Gastroesophageal sphincter (tissue), 4 donors: Measurements from ENCODE around the gene KCNQ1OT1. TPM values are rescaled to one million over a fixed set of nuclear protein-coding genes. Genes with fewer than 3 reads are reported as not detected.
A peak's percentile ranks its signal among the peaks of the same experiment; 100 is the strongest.

ENCODE experiments used
- ATAC-seq: fragments of 150-250 bp; one replicate; pipeline ENCODE4 v1.9.1; 2016; ENCODE audit warnings: mild to moderate bottlenecking, moderate library complexity
- H3K27ac ChIP-seq, 4 donors: fragments of 200-600 bp; sonication (generic) in 3 of 4; 1 replicate in 3 of 4; 2 replicates in 1 of 4; pipeline ENCODE4 v1.5.1; 2016 to 2019
- H3K27me3 ChIP-seq: fragments of 200-600 bp; sonication (generic); one replicate; pipeline ENCODE4 v1.5.1; 2019
- H3K36me3 ChIP-seq, 2 donors: fragments of 200-600 bp; sonication (generic); one replicate each; pipeline ENCODE4 v1.5.1; 2019; ENCODE audit warnings: control low read depth in 1 of 2
- H3K4me1 ChIP-seq, 3 donors: fragments of 200-600 bp; sonication (generic); 1 replicate in 2 of 3; 2 replicates in 1 of 3; pipeline ENCODE4 v1.5.1; 2016 to 2019; ENCODE audit warnings: control low read depth in 2 of 3
- H3K4me3 ChIP-seq, 2 donors: fragments of 200-600 bp; sonication (generic); one replicate each; pipeline ENCODE4 v1.5.1; 2019; ENCODE audit warnings: mild to moderate bottlenecking in 1 of 2, moderate library complexity in 1 of 2
- H3K9me3 ChIP-seq, 3 donors: fragments of 200-600 bp; sonication (generic); one replicate each; pipeline ENCODE4 v1.5.1; 2017 to 2019; ENCODE audit warnings: control low read depth in 2 of 3
- EP300 ChIP-seq: sonication (generic); formaldehyde crosslinking; IDR thresholded peaks from one replicate; pipeline ENCODE4 v1.6.1; 2017; ENCODE audit warnings: antibody characterized with exemption, mild to moderate bottlenecking
- POLR2A ChIP-seq, 2 donors: fragments of 450-650 bp; IDR thresholded peaks; one replicate each; pipeline ENCODE4 v1.6.1; 2017; ENCODE audit warnings: antibody characterized with exemption in 2 of 2, mild to moderate bottlenecking in 2 of 2, moderate library complexity in 1 of 2
- POLR2AphosphoS5 ChIP-seq: sonication (generic); formaldehyde crosslinking; IDR thresholded peaks from one replicate; pipeline ENCODE4 v1.6.1; 2017; ENCODE audit warnings: antibody characterized with exemption
- WGBS, 2 donors: methylation state at CpG; one replicate each; pipeline ENCODE4 v1.1.5; 2018; ENCODE audit warnings: low coverage in 1 of 2; 5-methylcytosine and 5-hydroxymethylcytosine counted together
- total RNA-seq, 4 donors: library from RNA; depleted of rRNA; stranded (reverse); fragments of >200 nt; gene quantifications; one replicate each; pipeline ENCODE4 v1.1.0, GENCODE V29; 2016
- TF ChIP-seq, protein P1 (sequence below), 4 experiments: fragments of 200-600 bp in 2 of 4; fragments of 450-650 bp in 2 of 4; sonication (generic) in 1 of 4; IDR thresholded peaks; one replicate each; pipeline ENCODE4 v1.5.1; 2017 to 2019; ENCODE audit warnings: antibody characterized with exemption in 4 of 4, mild to moderate bottlenecking in 2 of 4, moderate library complexity in 2 of 4

Gene KCNQ1OT1
- total RNA-seq, 4 donors from 2014 or later, result 0.52 to 3.3 (median 1.4) TPM

- ATAC-seq, result no peak
- H3K36me3 ChIP-seq, result no peaks in the 10 kb centered on the region
- no peaks in the 10 kb centered on the region for H3K9me3 ChIP-seq
- peak overlapping the region; percentile 80 to 88 for H3K4me3 ChIP-seq
- no peak for TF ChIP-seq EP300
- TF ChIP-seq, protein P1, sequence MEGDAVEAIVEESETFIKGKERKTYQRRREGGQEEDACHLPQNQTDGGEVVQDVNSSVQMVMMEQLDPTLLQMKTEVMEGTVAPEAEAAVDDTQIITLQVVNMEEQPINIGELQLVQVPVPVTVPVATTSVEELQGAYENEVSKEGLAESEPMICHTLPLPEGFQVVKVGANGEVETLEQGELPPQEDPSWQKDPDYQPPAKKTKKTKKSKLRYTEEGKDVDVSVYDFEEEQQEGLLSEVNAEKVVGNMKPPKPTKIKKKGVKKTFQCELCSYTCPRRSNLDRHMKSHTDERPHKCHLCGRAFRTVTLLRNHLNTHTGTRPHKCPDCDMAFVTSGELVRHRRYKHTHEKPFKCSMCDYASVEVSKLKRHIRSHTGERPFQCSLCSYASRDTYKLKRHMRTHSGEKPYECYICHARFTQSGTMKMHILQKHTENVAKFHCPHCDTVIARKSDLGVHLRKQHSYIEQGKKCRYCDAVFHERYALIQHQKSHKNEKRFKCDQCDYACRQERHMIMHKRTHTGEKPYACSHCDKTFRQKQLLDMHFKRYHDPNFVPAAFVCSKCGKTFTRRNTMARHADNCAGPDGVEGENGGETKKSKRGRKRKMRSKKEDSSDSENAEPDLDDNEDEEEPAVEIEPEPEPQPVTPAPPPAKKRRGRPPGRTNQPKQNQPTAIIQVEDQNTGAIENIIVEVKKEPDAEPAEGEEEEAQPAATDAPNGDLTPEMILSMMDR (IDR thresholded peaks at IDR 0.05), result no peak
- H3K27ac ChIP-seq, result peak overlapping the region in 3 of 4 donors; percentile 87 to 95 (median 95)
- H3K27me3 ChIP-seq, result no peaks in the 10 kb centered on the region
- peaks cover 0 to 62% (median 10%) of the 10 kb centered on the region in 3 donors for H3K4me1 ChIP-seq
- WGBS, 2 donors, result 24 to 73% methylated on average over 5 to 12 of the region's 20 CpGs
These were observed 1.2 kb downstream of the KCNQ1OT1 start for GRCh38 chr11:2698386-2699184.

DNA sequence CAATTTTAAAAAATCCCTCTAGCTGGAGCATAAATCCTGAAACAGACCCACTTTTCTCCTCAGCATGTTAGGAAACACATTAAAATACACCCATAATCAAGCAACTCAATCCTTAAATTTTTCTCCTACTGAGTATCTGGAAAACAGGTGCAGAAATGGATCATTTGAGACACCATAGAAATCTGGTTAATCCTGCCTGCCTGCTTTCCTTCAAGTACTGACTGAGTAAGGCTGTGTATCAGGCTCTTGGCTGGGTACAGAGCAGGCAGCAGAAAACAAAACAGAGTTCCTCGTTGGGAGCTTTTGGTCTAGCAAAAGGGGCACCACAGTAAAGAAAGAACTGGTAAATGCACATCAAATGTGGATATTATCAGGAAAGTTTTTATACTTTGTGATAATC, 1.9 kb downstream of the KCNQ1OT1 start:
- H3K27ac ChIP-seq, result no peak overlapping the region
- no peaks in the 10 kb centered on the region for H3K36me3 ChIP-seq
- peak overlapping the region; percentile 80 to 88 for H3K4me3 ChIP-seq
- ATAC-seq, result no peak
- no peak for TF ChIP-seq EP300
- TF ChIP-seq POLR2A (IDR thresholded peaks at IDR 0.05), result no peak
- TF ChIP-seq, protein P1 (IDR thresholded peaks at IDR 0.05), result no peak
- TF ChIP-seq POLR2AphosphoS5, result no peak
- peaks cover 0 to 64% (median 11%) of the 10 kb centered on the region in 3 donors for H3K4me1 ChIP-seq
- no peaks in the 10 kb centered on the region for H3K9me3 ChIP-seq
- WGBS, 2 donors, result 22% methylated on average over 1 of the region's 1 CpG; no CpG with 5 or more reads in 1 of the 2 donors
- H3K27me3 ChIP-seq, result no peaks in the 10 kb centered on the region

DNA sequence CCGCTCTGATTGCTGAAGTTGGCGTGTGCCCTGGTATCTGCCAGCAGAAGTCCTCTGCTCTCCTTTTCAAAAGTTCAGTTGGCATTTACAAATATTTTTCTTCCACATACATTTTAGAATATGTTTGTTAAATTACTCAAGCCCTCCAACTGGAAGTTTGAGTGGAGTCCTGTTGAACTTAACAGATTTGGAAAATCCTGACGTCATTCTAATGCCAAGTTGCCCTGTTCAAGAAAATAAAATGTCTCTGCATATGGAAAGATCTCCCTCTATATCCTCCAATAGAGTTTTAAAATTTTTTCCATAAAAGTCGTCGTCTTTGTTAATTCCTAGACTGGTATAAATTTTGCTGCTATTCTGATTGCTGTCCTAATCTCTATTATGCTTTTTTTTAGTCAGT, 3.3 kb downstream of the KCNQ1OT1 start:
- no peak overlapping the region for H3K4me3 ChIP-seq
- TF ChIP-seq POLR2A (IDR thresholded peaks at IDR 0.05) (no peak), POLR2AphosphoS5 (no peak)
- TF ChIP-seq, protein P1 (IDR thresholded peaks at IDR 0.05), result no peak
- H3K27me3 ChIP-seq, result no peaks in the 10 kb centered on the region
- H3K27ac ChIP-seq, result no peak overlapping the region
- H3K9me3 ChIP-seq, result no peaks in the 10 kb centered on the region
- no peaks in the 10 kb centered on the region for H3K36me3 ChIP-seq
- WGBS, 2 donors, result 70 to 71% methylated on average over 5 of the region's 5 CpGs
- ATAC-seq, result no peak
- peaks cover 0 to 78% (median 20%) of the 10 kb centered on the region in 3 donors for H3K4me1 ChIP-seq

GRCh38 chr11:2694995-2695939, 4.5 kb downstream of the KCNQ1OT1 start:
- H3K4me1 ChIP-seq, result peaks cover 0 to 81% (median 24%) of the 10 kb centered on the region in 3 donors
- H3K36me3 ChIP-seq, result no peaks in the 10 kb centered on the region
- ATAC-seq, result no peak
- no peaks in the 10 kb centered on the region for H3K9me3 ChIP-seq
- TF ChIP-seq EP300 (no peak), POLR2AphosphoS5 (no peak)
- TF ChIP-seq, protein P1 (IDR thresholded peaks at IDR 0.05), result no peak
- H3K4me3 ChIP-seq, result no peak overlapping the region
- no peak overlapping the region for H3K27ac ChIP-seq
- no peaks in the 10 kb centered on the region for H3K27me3 ChIP-seq
- 65 to 76% methylated on average over 4 to 9 of the region's 9 CpGs for WGBS, 2 donors
